Measurements from ENCODE around the gene NPAS3. TPM values are rescaled to one million over a fixed set of nuclear protein-coding genes. Genes with fewer than 3 reads are reported as not detected.

The NPAS3 gene
- total RNA-seq, 4 donors from 2014 or later, result 1.5 to 12.3 (median 3.4) TPM

DNA sequence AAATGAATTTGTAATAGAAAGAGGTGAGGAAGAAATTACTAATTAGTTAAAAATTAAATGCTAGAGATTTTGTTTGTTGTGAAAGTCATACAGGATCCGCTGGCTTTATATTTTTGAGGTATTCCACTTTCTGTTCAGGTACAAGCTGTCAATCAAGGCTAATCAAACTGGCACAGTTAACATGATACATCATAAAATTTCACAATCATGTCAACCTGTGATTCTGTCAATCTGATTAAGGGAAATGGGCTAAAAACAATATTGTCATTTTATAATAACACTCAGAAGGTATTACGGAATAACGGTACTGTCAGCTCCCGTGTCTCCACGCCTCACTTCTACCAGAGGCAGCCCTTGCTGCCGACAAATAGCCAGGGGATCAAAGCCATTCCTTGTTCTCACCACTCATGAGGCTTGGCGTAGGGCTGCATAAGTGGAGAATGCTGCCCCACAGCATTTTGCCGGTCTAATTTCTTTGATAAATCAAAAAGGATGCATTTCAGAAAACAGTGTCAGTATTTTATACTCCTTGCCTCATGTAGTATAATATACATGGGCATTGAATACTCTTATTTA, 352.9 kb downstream of the NPAS3 start:
- H3K36me3 ChIP-seq, result no peaks in the 10 kb centered on the region
- no peaks in the 10 kb centered on the region for H3K27me3 ChIP-seq
- no peak for DNase-seq (ENCODE audit: low spot score in 2 of 2)
- no peak overlapping the region for H3K27ac ChIP-seq
- no peak overlapping the region for H3K4me3 ChIP-seq
- H3K9me3 ChIP-seq, result no peaks in the 10 kb centered on the region
- TF ChIP-seq POLR2A (IDR thresholded peaks at IDR 0.05) (no peak), EP300 (IDR thresholded peaks at IDR 0.05) (no peak)
- TF ChIP-seq, protein P1, sequence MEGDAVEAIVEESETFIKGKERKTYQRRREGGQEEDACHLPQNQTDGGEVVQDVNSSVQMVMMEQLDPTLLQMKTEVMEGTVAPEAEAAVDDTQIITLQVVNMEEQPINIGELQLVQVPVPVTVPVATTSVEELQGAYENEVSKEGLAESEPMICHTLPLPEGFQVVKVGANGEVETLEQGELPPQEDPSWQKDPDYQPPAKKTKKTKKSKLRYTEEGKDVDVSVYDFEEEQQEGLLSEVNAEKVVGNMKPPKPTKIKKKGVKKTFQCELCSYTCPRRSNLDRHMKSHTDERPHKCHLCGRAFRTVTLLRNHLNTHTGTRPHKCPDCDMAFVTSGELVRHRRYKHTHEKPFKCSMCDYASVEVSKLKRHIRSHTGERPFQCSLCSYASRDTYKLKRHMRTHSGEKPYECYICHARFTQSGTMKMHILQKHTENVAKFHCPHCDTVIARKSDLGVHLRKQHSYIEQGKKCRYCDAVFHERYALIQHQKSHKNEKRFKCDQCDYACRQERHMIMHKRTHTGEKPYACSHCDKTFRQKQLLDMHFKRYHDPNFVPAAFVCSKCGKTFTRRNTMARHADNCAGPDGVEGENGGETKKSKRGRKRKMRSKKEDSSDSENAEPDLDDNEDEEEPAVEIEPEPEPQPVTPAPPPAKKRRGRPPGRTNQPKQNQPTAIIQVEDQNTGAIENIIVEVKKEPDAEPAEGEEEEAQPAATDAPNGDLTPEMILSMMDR (IDR thresholded peaks at IDR 0.05), result no peak
- no peaks in the 10 kb centered on the region for H3K4me1 ChIP-seq
- WGBS, 2 donors, result 85 to 87% methylated on average over 8 of the region's 8 CpGs

DNA sequence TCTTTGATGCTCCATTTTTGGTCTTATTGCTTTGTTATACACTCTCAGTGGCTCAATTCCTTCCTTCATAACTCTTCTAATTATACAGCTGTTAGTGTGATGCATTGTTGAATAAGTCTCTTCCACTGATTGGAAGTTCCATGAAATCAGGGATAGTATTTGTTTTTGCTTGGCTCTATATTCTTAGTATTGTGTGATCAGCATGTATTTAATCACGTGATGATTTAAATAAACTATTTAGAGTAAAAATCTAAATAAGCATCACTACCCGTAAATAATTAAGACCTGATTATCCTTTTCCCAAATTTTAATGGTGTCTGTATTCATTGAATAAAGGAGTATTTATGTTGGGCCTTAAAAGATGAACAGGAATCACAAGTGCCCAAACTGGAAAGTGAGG, 355.7 kb downstream of the NPAS3 start:
- Histone ChIP-seq H3K4me3 (no peak overlapping the region), H3K4me1 (no peaks in the 10 kb centered on the region), H3K36me3 (no peaks in the 10 kb centered on the region), H3K27me3 (no peaks in the 10 kb centered on the region), H3K9me3 (no peaks in the 10 kb centered on the region), H3K27ac (no peak overlapping the region)
- TF ChIP-seq, protein P1 (IDR thresholded peaks at IDR 0.05), result no peak
- TF ChIP-seq EP300 (IDR thresholded peaks at IDR 0.05) (no peak), POLR2A (IDR thresholded peaks at IDR 0.05) (no peak)
- WGBS, 2 donors, result 96 to 97% methylated on average over 2 of the region's 2 CpGs
- no peak for DNase-seq (ENCODE audit: low spot score in 2 of 2)

DNA sequence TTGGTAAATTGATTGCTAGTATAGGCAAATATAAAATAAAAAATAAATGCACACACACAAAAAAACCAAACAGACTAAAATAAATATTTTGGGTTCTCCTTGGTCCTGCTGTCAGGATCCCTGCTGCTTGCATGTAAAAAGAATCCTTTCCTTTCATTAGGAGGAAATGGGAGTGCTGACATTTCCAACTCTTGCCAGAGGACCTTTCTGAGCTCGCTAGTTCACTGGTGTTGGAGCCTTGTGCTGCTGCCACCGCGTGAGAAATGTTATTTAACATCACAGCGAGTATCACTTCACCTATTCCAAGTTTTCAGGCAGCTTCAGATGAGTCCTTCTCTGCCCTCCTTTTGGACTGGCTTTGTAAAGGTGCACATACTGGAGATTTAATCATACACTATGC, 358.9 kb downstream of the NPAS3 start:
- H3K36me3 ChIP-seq, result no peaks in the 10 kb centered on the region
- no peaks in the 10 kb centered on the region for H3K27me3 ChIP-seq
- WGBS, 2 donors, result 41 to 52% methylated on average over 4 of the region's 4 CpGs
- H3K4me3 ChIP-seq, result no peak overlapping the region
- no peak for DNase-seq (ENCODE audit: low spot score in 2 of 2)
- H3K4me1 ChIP-seq, result no peaks in the 10 kb centered on the region
- no peaks in the 10 kb centered on the region for H3K9me3 ChIP-seq
- no peak overlapping the region for H3K27ac ChIP-seq
- TF ChIP-seq POLR2A (IDR thresholded peaks at IDR 0.05) (no peak), EP300 (IDR thresholded peaks at IDR 0.05) (no peak)
- TF ChIP-seq, protein P1 (IDR thresholded peaks at IDR 0.05), result no peak

DNA sequence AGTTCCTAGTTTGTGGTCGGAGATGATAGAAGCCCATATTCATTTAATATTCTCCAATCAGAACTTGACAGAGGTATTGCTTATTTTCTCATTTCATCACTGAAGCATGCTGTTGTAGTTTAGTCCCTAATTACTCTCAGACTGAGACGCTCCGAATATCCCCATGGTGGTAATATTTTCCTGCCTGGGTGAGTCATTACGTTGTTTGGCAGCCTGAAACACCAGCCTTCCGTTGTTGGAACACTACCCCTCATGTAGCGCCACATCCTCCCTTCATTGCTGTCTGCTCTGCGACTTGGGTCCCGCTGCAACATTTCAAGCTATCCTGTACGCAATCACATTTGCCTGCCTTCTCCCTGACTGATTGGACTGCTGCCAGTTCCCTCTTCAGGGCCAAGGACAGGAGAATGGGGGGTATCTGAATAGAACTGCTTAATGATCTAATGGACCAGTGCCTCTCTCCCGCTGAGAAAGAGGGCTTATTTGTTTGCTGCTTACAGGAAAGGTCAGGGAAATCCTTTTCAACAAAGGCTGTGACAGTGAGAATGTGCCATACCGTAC, 369.1 kb downstream of the NPAS3 start:
- H3K4me1 ChIP-seq, result peaks cover 0 to 10% (median 0%) of the 10 kb centered on the region in 4 donors
- H3K9me3 ChIP-seq, result no peaks in the 10 kb centered on the region
- H3K36me3 ChIP-seq, result no peaks in the 10 kb centered on the region
- peak; percentile 23 to 24 for DNase-seq (ENCODE audit: low spot score in 2 of 2)
- TF ChIP-seq, protein P1 (IDR thresholded peaks at IDR 0.05), result no peak
- peak in 1 of 2 donors; percentile 33 for TF ChIP-seq EP300 (IDR thresholded peaks at IDR 0.05)
- 38 to 56% methylated on average over 11 of the region's 11 CpGs for WGBS, 2 donors
- no peak overlapping the region for H3K27ac ChIP-seq
- H3K4me3 ChIP-seq, result no peak overlapping the region
- no peaks in the 10 kb centered on the region for H3K27me3 ChIP-seq

DNA sequence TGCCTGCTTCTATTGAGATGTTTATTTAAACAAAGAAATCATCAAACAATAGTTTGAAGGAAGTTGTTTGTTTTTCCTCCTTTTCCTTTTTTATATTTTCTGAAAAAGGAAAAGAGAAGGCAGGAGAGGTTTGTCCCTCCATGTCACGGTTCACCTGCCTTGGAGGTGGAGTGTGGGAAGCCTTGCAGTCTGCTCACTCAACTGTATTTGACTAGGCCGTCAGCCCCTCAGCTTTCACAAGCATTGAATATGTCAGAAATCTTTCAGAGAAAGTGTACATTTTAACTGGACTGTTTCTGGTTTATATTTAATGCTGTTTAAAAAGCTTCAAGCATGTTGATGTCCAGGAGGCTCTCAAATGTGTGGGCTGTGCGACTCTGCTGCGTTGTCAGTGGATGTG, 370.4 kb downstream of the NPAS3 start:
- DNase-seq (ENCODE audit: low spot score in 2 of 2), result no peak
- Histone ChIP-seq H3K27me3 (no peaks in the 10 kb centered on the region), H3K4me3 (no peak overlapping the region), H3K27ac (no peak overlapping the region), H3K4me1 (peaks cover 0 to 10% (median 0%) of the 10 kb centered on the region in 4 donors), H3K36me3 (no peaks in the 10 kb centered on the region), H3K9me3 (no peaks in the 10 kb centered on the region)
- WGBS, 2 donors, result 91 to 97% methylated on average over 4 of the region's 4 CpGs
- TF ChIP-seq POLR2A (IDR thresholded peaks at IDR 0.05) (no peak), EP300 (IDR thresholded peaks at IDR 0.05) (no peak)
- TF ChIP-seq, protein P1 (IDR thresholded peaks at IDR 0.05), result no peak

All from tibial nerve (tissue), 4 donors.